NCI-H1436 (cell line): ENCODE results near the gene SEMA5A.

ENCODE experiments used
- DNase-seq: peaks from one replicate; lab custom pipeline; 2025; lab: John Stamatoyannopoulos, UW

SEMA5A gene

DNA sequence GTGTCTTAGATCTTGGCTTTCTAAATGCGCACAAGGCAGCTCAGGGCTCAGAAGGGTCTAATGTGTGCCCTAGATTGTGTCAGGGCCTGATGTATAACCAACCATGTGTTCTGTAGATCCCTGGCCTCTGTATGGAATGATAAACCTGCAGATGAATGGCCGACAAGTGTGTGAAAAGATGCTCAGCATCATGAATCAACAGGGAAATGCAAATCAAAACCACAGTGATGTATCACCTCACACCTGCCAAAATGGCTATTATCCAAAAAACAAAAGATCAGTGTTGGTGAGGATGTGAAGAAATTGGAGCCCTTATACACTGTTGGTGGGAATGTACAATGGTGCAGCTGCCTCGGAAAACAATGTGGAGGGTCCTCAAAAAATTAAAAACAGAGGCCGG, 489.8 kb downstream of the SEMA5A start:
- DNase-seq: no peak

DNA sequence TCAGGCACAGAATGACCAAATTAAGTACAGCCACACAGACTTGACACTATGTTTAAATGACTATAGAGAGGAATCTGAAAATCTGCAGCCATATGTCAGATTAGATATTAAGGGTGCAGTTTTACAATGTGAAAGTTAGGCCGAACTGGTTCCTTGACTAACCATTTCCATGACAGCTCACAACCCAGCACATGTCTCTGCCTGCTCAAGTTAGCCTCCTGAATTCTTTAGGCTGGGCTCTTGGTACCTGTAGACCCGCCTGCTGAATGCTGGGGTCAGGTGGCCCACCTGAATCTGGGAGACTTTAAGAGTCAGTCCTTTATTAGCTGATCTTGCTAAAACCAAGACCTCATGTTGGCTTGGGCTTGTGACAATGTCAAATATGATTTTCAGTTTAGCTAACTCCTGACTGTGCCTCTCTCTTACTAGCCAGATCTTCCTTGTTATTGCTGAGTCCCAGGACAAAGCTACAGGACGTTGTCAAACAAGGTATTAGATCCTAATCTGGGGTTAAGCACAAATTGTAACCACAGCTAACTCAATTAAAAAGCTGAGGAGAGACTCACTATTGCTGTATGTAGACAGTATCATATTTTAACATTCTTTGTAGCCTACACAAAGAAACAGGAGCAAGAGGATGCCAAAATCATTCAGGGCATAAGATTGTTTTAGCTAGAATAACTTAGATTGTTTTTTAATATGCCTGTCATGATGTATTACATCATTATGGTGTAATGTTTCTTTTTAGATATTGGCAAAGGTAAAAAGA, 490.9 kb downstream of the SEMA5A start:
- no peak for DNase-seq

- no peak for DNase-seq
Measured at GRCh38 chr5:9054322-9054721, 491.6 kb downstream of the SEMA5A start.

GRCh38 chr5:9052421-9052820, 493.5 kb downstream of the SEMA5A start:
- no peak for DNase-seq

GRCh38 chr5:9051779-9052178, 494.1 kb downstream of the SEMA5A start:
- no peak for DNase-seq

GRCh38 chr5:9047932-9048331, 497.9 kb downstream of the SEMA5A start:
- DNase-seq: no peak

DNA sequence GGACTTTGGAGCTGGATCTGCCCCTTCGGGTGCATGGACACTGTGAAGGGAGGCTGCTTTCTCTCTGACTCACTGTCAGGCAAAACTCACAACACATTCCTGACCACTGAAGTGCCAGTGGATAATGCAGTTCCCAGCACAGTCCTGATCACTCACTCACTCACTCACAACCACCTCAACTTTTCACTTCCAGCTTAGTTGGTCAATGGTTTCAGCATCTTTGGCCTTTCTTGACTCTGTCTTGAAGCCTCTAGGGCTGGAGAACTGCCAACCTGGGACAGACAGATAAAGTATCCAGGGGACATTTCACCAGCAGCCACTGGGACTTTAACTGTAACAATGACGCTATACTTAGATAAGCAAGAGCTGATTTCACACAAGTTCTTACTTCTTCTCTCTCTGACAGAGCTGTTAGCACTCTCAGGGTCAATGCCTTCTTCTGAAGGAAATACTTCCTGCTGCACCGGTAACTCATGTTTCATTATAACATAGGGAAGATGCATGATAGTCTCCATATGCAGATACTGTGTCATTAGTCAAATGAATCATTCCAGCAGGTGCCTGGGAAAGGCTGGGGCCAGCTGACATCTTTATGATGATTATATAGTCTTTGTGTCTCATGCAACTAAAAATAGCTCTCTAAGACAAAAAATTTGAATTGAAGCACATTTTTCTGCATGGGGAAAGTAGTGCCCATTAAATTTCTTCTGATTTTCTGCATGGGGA, 499.0 kb downstream of the SEMA5A start:
- DNase-seq: no peak

DNA sequence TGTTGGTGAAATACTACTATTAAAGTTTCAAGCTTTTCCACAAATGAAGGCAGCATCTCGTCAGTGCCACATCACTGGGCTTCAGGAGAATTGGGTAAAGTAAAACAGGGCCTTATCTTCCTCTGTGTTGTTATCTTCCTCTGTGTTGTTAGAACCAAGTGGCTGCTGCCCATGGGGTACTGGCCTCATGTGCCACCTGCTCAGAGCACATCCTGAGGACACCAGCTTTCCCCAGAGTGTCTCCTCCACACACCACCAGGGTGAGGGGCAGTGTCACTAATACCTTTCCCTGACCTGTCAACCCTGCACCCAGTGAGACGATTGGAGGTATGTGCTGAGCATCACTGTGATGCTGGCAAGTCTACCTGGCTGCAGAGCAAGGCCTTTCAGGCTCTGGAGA, 499.9 kb downstream of the SEMA5A start:
- no peak for DNase-seq

DNA sequence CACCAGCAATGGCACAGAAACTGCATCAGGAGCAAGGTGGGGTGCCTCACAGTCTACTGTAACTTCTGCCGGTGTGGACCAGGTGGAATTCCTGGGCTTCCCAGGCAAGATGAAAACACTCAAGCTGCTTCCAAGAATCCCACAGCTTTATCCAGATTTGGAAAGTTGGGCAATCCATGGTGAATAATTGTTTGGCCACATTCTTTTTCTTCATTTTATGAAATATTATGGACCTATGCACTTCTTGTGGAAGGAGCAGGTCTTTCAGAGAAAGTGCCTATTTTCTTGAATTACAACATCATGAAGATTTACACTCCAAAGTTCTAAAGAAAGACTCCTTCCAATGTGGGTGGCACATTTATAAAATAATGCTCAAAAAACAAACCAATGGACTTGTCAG, 503.6 kb downstream of the SEMA5A start:
- DNase-seq: no peak

DNA sequence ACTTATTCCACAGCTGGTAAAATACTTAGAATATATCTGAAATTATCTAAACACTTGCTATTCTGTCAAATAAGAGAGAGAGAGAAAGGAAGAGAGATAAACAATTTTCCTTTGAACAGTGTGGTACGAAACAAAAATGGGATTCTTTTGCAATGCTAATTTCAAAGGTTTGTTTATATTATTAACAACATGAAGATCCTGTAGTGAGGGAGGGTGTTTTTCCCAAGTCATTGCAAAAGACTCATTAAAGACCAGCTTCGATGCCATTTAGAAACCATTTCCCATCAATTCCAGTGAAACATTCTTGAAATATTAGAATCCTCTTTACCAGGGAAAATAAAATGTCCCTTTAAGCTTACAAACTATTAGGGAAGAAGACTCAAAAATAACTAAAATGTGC, 505.4 kb downstream of the SEMA5A start:
- DNase-seq: no peak

- DNase-seq: no peak
Measured at GRCh38 chr5:9037048-9037447, 508.8 kb downstream of the SEMA5A start.

GRCh38 chr5:9035346-9035745, 510.5 kb downstream of the SEMA5A start:
- DNase-seq: no peak

- DNase-seq: no peak
Measured at GRCh38 chr5:9034649-9035048, 511.2 kb downstream of the SEMA5A start.

GRCh38 chr5:9033524-9033923, 512.4 kb downstream of the SEMA5A start:
- no peak for DNase-seq

DNA sequence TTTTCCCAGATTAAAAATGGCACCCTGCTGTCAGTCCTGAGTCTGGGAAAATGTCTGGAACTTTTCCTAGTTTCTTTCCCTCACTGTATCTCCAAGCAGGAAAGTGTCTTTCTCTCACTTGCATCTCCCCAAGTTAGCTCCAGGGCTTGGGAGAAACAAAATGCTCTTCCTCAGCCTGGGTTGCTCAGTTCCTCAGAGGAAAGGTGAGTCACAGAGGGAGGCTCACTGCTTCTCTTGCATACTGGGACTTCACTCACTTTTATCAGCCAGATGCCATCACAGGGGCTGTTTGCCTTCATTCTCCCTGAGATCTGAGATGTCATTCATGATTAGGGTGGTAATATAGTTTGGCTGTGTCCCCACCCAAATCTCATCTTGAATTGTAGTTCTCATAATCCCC, 519.9 kb downstream of the SEMA5A start:
- DNase-seq: no peak

DNA sequence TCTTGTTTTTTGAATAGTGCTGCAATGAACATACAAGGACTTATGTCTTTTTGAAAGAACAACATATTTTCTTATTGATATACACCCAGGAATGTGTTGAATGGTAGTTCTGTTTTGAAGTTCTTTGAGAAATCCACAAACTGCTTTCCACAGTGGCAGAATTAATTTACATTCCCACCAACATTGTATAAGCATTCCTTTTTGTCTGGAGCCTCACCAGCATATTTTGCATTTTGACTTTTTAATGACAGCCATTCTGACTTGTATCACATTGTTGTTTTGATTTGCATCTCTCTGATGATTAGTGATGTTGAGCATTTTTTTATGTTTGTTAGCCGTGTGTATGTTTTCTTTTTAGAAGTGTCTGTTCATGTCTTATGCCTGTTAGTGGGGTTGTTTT, 524.9 kb downstream of the SEMA5A start:
- DNase-seq: no peak

GRCh38 chr5:9015937-9016270, 530.0 kb downstream of the SEMA5A start:
- no peak for DNase-seq

DNA sequence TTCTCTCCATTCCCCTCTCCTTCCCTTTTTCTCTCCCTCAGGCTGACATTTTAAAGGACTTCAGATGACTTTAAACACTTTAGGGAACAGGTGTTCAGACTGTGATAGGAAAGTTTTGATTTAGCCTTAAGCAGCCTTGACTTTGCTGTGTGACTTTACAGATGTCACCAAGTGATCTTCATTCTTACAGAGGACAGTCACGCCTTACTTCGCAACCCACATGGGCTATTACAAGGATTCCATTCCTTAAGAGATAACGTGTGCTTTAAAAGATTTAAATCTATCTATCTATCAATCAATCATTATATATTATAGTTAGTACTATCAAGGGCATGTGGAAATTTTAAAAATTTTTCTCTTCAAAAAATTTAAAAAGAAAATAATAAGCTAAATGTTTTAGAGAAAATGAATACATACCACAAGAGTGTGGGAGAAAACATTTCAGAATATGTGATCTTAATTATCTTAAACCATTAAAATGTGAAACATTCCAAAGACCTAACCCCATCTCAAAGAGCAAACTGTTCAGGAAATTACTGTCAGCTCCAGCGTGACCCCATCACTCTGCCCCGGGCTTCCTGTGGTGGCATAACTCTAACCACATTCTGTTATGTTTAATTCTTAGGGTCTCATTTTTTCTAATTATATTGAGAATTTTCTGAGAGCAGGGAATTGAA, 530.5 kb downstream of the SEMA5A start:
- DNase-seq: no peak

DNA sequence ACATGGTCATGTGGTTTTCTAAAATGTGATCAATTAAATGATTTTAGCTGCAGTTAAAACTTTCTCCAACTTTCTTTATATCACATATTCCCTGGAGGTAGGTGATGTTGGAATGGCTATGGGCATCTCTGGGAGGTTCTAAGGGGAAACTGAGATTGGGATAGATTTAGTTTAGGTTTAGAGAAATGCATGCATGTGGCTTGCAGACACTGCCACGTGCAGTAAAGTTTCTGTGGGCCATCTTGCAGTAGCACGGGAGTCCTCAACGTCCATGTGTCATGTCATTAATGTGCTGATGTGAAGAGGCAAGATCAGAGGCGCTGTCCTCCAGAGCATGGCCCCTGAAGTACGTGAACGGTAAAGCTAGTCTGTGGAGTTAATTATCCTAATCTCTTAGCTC, 532.7 kb downstream of the SEMA5A start:
- no peak for DNase-seq

DNA sequence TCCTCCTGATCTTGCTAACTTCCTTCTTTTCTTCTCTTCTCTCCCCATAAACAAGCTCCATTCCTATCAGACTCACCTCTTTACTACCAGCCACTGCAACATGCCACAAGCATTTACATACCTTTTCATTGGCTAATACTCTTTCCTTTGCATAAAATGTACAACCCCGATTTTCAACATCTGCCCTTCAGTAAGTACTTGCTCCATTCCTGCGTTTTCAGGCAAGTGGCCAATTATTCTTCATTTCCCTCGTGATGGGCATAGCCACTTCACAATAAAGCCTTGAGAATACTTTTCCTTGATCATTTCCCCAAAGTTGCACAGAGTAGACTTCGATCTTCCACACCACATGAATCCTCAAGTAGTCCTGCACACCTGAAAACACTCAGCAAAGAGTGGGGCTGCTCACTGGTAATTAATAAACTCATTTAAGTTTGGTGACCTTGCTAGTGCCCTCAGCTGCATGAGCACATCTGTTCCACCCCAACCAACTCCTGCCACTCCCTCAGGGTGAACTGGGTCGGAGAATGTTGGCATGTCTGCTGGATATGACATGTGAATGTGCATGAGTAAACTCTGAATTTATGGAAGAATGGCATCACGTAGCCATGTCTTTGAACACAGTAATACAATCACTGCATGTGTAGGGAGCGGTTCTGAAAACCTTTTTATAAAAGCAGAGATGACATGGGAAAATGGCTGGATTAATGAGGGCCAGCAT, 535.8 kb downstream of the SEMA5A start:
- DNase-seq: no peak

- no peak for DNase-seq
Measured at GRCh38 chr5:8997542-8998070, 548.3 kb downstream of the SEMA5A start.

DNA sequence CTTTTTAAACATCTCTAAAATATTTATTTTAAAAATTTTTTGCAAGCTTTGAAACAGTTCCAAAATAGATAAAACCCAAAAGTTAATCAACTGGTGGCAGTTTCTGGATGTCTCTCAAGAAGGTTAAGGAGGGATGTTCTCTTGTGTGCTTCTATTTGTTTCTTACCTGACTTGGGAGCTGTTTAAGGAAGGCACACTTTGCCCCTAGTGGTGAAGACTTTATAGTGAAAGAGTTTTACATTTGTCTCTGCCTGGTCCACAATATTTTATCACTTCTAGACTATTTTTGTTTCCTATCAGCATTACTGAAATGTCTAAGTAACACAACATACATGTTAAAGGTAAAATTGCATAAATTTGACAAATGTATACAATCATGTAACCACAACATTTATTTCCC, 552.8 kb downstream of the SEMA5A start:
- DNase-seq: no peak
